Loucy (cell line): Measurements from ENCODE around the gene MYOD1.

ENCODE experiments used
- H2AFZ ChIP-seq: fragments of 200-600 bp; sonication (generic); 2 replicates; pipeline ENCODE4 v1.6.0; 2016; ENCODE audit warnings: antibody characterized with exemption, mild to moderate bottlenecking, low read length, moderate library complexity
- H3F3A ChIP-seq: fragments of 200-600 bp; 2 replicates; pipeline ENCODE4 v1.6.0; 2016; ENCODE audit warnings: antibody characterized with exemption, low read depth, mild to moderate bottlenecking
- H3K27me3 ChIP-seq: fragments of 200-600 bp; sonication (generic); 2 replicates; pipeline ENCODE4 v1.6.1; 2014; ENCODE audit warnings: low read length, mild to moderate bottlenecking; ENCODE audit not compliant: insufficient read depth, poor library complexity, severe bottlenecking
- H3K36me3 ChIP-seq: fragments of 200-600 bp; sonication (generic); 2 replicates; pipeline ENCODE4 v1.6.1; 2016; ENCODE audit warnings: low read length; ENCODE audit not compliant: insufficient read depth
- H3K4me1 ChIP-seq: fragments of 200-600 bp; sonication (generic); 2 replicates; pipeline ENCODE4 v1.5.1; 2014; ENCODE audit warnings: low read length, mild to moderate bottlenecking; ENCODE audit not compliant: insufficient read depth, poor library complexity, severe bottlenecking
- H3K4me2 ChIP-seq: fragments of 200-600 bp; sonication (generic); 2 replicates; pipeline ENCODE4 v1.6.0; 2014; ENCODE audit warnings: antibody characterized with exemption, low read length, low read depth, mild to moderate bottlenecking; ENCODE audit not compliant: poor library complexity, severe bottlenecking
- H3K4me3 ChIP-seq: fragments of 200-600 bp; sonication (generic); 2 replicates; pipeline ENCODE4 v1.5.1; 2014; ENCODE audit warnings: low read length, mild to moderate bottlenecking, mixed read lengths; ENCODE audit not compliant: poor library complexity, severe bottlenecking
- H3K79me2 ChIP-seq: fragments of 200-600 bp; sonication (generic); 2 replicates; pipeline ENCODE4 v1.6.1; 2014; ENCODE audit warnings: low read length; ENCODE audit not compliant: insufficient read depth
- H3K9ac ChIP-seq: fragments of 200-600 bp; sonication (generic); 2 replicates; pipeline ENCODE4 v1.6.0; 2014; ENCODE audit warnings: mild to moderate bottlenecking, low read depth, low read length, moderate library complexity; ENCODE audit not compliant: poor library complexity, severe bottlenecking
- H3K9me2 ChIP-seq: fragments of 200-600 bp; sonication (generic); replicated peaks from 2 replicates; pipeline ENCODE4 v1.6.1; 2016; ENCODE audit warnings: low read depth, low read length, mixed read lengths
- H3K9me3 ChIP-seq: fragments of 200-600 bp; sonication (generic); 2 replicates; pipeline ENCODE4 v1.6.1; 2014; ENCODE audit warnings: mild to moderate bottlenecking, antibody characterized with exemption, low read length, low read depth; ENCODE audit not compliant: insufficient read depth
- H4K20me1 ChIP-seq: fragments of 200-600 bp; sonication (generic); 2 replicates; pipeline ENCODE4 v1.6.0; 2014; ENCODE audit warnings: antibody characterized with exemption, low read length, mild to moderate bottlenecking; ENCODE audit not compliant: insufficient read depth, poor library complexity, severe bottlenecking
- CTCF ChIP-seq: fragments of 200-600 bp; sonication (generic); conservative IDR thresholded peaks from 2 replicates; pipeline ENCODE4 v1.5.1; 2014; ENCODE audit warnings: mild to moderate bottlenecking, antibody characterized with exemption, low read length
- EZH2phosphoT487 ChIP-seq: fragments of 200-600 bp; IDR thresholded peaks from 2 replicates; pipeline ENCODE4 v1.6.1; 2018; ENCODE audit warnings: antibody characterized with exemption, mild to moderate bottlenecking, moderate library complexity, borderline replicate concordance

Gene MYOD1

GRCh38 chr11:17764446-17765218 lies 45.3 kb downstream of the MYOD1 start:
- no peaks in the 10 kb centered on the region for H3K27me3 ChIP-seq
- H3K9me2 ChIP-seq: no peaks in the 10 kb centered on the region
- no peak for TF ChIP-seq CTCF
- no peak for TF ChIP-seq EZH2phosphoT487
- H3K4me1 ChIP-seq: no peaks in the 10 kb centered on the region
- no peaks in the 10 kb centered on the region for H3K9me3 ChIP-seq
- no peak overlapping the region for H3K4me3 ChIP-seq
- no peak overlapping the region for H3K9ac ChIP-seq
- no peaks in the 10 kb centered on the region for H3K79me2 ChIP-seq
- no peaks in the 10 kb centered on the region for H4K20me1 ChIP-seq
- no peak overlapping the region for H2AFZ ChIP-seq
- no peak overlapping the region for H3K4me2 ChIP-seq
- no peaks in the 10 kb centered on the region for H3F3A ChIP-seq
- H3K36me3 ChIP-seq: no peaks in the 10 kb centered on the region

DNA sequence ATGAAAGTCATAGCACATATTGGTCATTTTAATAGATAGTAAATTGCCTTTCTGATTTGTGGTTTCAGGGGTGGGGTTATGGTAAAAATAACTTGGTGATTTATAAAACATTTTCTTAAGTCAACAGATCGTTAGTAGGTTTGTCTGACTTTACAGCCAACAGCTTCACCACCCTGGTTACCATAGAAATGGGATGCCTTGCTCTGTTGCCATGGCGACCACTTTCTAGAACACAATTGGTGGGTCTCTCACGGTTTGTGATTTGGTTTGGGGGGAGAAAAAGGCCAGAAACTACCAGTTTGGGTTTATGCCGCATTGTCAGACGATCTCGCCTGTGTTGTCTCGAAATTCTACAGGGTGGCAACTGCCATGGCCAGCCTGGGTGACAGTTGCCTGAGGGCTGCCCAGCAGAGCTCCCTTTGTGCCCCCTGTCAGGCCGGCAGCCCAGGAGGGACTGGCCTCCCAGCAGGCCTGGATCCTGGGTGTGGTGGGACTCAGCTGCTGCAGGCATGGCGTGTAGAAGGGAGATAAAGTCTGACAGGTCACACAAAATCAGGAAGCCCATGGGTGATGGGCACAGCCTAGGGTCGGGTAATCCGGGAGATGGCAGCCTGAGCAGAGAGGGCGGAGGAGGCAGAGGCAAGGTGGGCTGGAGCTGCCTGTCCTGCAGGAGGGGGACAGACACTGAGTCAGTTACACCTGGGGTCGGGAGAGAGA lies 46.1 kb downstream of the MYOD1 start:
- Histone ChIP-seq H3K36me3 (no peaks in the 10 kb centered on the region), H3K27me3 (no peaks in the 10 kb centered on the region), H3K9ac (no peak overlapping the region), H3K9me3 (no peaks in the 10 kb centered on the region), H4K20me1 (no peaks in the 10 kb centered on the region), H3K9me2 (no peaks in the 10 kb centered on the region), H3K79me2 (no peaks in the 10 kb centered on the region), H2AFZ (no peak overlapping the region), H3K4me1 (no peaks in the 10 kb centered on the region), H3K4me2 (no peak overlapping the region), H3F3A (no peaks in the 10 kb centered on the region), H3K4me3 (no peak overlapping the region)
- TF ChIP-seq CTCF: no peak
- TF ChIP-seq EZH2phosphoT487: no peak

DNA sequence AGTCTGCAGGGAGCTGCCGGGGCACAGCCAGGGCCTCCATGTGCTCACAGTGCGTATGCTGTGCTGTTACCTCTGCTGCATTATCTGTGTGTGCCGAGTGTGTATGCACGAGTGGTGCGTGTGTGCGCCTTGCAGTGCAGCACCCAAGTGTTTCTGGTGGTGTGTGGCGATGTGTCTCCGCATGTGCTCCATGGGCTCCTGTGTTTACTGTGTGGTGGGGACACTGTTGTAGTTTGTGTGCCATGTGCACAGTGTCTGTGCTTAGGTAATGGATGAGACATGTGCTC lies 46.6 kb downstream of the MYOD1 start:
- Histone ChIP-seq H3K79me2 (no peaks in the 10 kb centered on the region), H3F3A (no peaks in the 10 kb centered on the region), H3K4me1 (no peaks in the 10 kb centered on the region), H3K36me3 (no peaks in the 10 kb centered on the region), H4K20me1 (no peaks in the 10 kb centered on the region), H3K9ac (no peak overlapping the region), H2AFZ (no peak overlapping the region), H3K4me2 (no peak overlapping the region), H3K27me3 (no peaks in the 10 kb centered on the region), H3K4me3 (no peak overlapping the region), H3K9me2 (no peaks in the 10 kb centered on the region), H3K9me3 (no peaks in the 10 kb centered on the region)
- TF ChIP-seq EZH2phosphoT487 (no peak), CTCF (no peak)
